MM.1S (cell line): ENCODE measurements around the gene PLA2G2F.

Source experiments
- DNase-seq: peaks from one replicate; pipeline ENCODE4 v3.0.0-alpha.2; 2015
- H2AFZ ChIP-seq: fragments of 300-600 bp; sonication (generic); 2 replicates; pipeline ENCODE4 v1.6.0; 2016; ENCODE audit warnings: antibody characterized with exemption, low read length
- H3F3A ChIP-seq: fragments of 300-600 bp; sonication (generic); 2 replicates; pipeline ENCODE4 v1.6.1; 2016; ENCODE audit warnings: mild to moderate bottlenecking, antibody characterized with exemption, low read length, moderate library complexity, mixed read lengths; ENCODE audit not compliant: insufficient read depth
- H3K27ac ChIP-seq: fragments of 300-600 bp; sonication (generic); 2 replicates; pipeline ENCODE4 v1.5.1; 2016; ENCODE audit warnings: mild to moderate bottlenecking, low read length
- H3K27me3 ChIP-seq: fragments of 300-600 bp; sonication (generic); replicated peaks from 2 replicates; pipeline ENCODE4 v1.6.0; 2016; ENCODE audit warnings: low read length; ENCODE audit not compliant: insufficient read depth
- H3K36me3 ChIP-seq: fragments of 300-600 bp; sonication (generic); replicated peaks from 2 replicates; pipeline ENCODE4 v1.6.1; 2016; ENCODE audit warnings: mild to moderate bottlenecking, low read length, mixed read lengths; ENCODE audit not compliant: insufficient read depth
- H3K4me1 ChIP-seq: fragments of 300-600 bp; sonication (generic); 2 replicates; pipeline ENCODE4 v1.6.1; 2016; ENCODE audit warnings: low read length, mixed read lengths
- H3K4me2 ChIP-seq: fragments of 300-600 bp; sonication (generic); 2 replicates; pipeline ENCODE4 v1.6.0; 2016; ENCODE audit warnings: low read depth, low read length
- H3K4me3 ChIP-seq: fragments of 300-600 bp; sonication (generic); 2 replicates; pipeline ENCODE4 v1.5.1; 2016; ENCODE audit warnings: low read length, mixed read lengths
- H3K79me2 ChIP-seq: fragments of 300-600 bp; sonication (generic); 2 replicates; pipeline ENCODE4 v1.6.1; 2016; ENCODE audit warnings: mixed run types, low read length, mixed read lengths
- H3K9ac ChIP-seq: fragments of 300-600 bp; sonication (generic); 2 replicates; pipeline ENCODE4 v1.6.1; 2016; ENCODE audit warnings: low read length, mixed read lengths
- H3K9me2 ChIP-seq: fragments of 300-600 bp; sonication (generic); replicated peaks from 2 replicates; pipeline ENCODE4 v1.6.1; 2016; ENCODE audit warnings: mild to moderate bottlenecking, low read length, mixed read lengths; ENCODE audit not compliant: insufficient read depth
- H3K9me3 ChIP-seq: fragments of 300-600 bp; sonication (generic); replicated peaks from 2 replicates; pipeline ENCODE4 v1.6.1; 2016; ENCODE audit warnings: mild to moderate bottlenecking, low read length, mixed read lengths; ENCODE audit not compliant: insufficient read depth
- H4K20me1 ChIP-seq: fragments of 300-600 bp; sonication (generic); 2 replicates; pipeline ENCODE4 v1.6.1; 2016; ENCODE audit warnings: mild to moderate bottlenecking, low read length, moderate library complexity, mixed read lengths; ENCODE audit not compliant: insufficient read depth
- EZH2 ChIP-seq: fragments of 300-600 bp; sonication (generic); optimal IDR thresholded peaks from 2 replicates; pipeline ENCODE3; 2017; ENCODE audit warnings: low read depth, mild to moderate bottlenecking, antibody characterized with exemption, low read length, mixed read lengths
- EZH2phosphoT487 ChIP-seq: fragments of 300-600 bp; sonication (generic); IDR thresholded peaks from 2 replicates; pipeline ENCODE4 v1.6.1; 2018; ENCODE audit warnings: antibody characterized with exemption, low read length
- TF ChIP-seq, protein P1 (sequence below): fragments of 300-600 bp; sonication (generic); IDR thresholded peaks from 2 replicates; pipeline ENCODE4 v1.5.1; 2016; ENCODE audit warnings: antibody characterized with exemption, low read length, mixed read lengths

Gene PLA2G2F

DNA sequence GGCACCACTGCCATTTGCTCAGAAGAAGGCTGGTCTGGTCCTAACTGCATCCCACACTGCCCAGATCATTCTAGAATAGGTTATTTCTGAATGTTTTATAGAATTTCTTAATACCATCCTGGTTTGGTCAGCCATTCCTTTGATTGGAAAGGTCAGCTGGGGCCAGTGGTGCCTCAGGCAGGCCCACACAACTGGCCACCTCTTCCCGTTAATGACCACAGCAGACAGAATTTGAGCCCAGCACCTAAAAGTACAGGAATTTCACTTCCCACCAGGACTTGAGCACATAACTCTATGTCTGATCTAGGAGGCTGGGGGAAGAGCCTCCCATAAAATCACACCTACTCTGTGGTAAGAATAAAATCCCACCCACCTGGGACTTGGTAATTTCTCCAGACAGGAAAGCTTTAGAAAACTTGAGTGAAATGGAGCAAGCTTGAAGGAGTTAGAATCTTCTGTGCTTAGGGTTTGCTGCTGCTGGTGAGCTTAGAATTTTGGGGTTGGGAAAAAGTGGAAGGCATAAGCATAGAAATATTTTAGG, 53.8 kb downstream of the PLA2G2F start:
- H3K9ac ChIP-seq: no peak overlapping the region
- H3F3A ChIP-seq: no peaks in the 10 kb centered on the region
- H3K79me2 ChIP-seq: no peaks in the 10 kb centered on the region
- no peak overlapping the region for H3K27ac ChIP-seq
- H3K36me3 ChIP-seq: no peaks in the 10 kb centered on the region
- no peaks in the 10 kb centered on the region for H3K9me2 ChIP-seq
- DNase-seq: no peak
- peaks cover 95% of the 10 kb centered on the region for H3K27me3 ChIP-seq
- no peak overlapping the region for H3K4me3 ChIP-seq
- no peaks in the 10 kb centered on the region for H3K9me3 ChIP-seq
- H2AFZ ChIP-seq: no peak overlapping the region
- H3K4me2 ChIP-seq: no peak overlapping the region
- no peaks in the 10 kb centered on the region for H4K20me1 ChIP-seq
- TF ChIP-seq EZH2phosphoT487 (no peak), EZH2 (no peak)
- TF ChIP-seq, protein P1, sequence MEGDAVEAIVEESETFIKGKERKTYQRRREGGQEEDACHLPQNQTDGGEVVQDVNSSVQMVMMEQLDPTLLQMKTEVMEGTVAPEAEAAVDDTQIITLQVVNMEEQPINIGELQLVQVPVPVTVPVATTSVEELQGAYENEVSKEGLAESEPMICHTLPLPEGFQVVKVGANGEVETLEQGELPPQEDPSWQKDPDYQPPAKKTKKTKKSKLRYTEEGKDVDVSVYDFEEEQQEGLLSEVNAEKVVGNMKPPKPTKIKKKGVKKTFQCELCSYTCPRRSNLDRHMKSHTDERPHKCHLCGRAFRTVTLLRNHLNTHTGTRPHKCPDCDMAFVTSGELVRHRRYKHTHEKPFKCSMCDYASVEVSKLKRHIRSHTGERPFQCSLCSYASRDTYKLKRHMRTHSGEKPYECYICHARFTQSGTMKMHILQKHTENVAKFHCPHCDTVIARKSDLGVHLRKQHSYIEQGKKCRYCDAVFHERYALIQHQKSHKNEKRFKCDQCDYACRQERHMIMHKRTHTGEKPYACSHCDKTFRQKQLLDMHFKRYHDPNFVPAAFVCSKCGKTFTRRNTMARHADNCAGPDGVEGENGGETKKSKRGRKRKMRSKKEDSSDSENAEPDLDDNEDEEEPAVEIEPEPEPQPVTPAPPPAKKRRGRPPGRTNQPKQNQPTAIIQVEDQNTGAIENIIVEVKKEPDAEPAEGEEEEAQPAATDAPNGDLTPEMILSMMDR: no peak
- H3K4me1 ChIP-seq: no peaks in the 10 kb centered on the region

DNA sequence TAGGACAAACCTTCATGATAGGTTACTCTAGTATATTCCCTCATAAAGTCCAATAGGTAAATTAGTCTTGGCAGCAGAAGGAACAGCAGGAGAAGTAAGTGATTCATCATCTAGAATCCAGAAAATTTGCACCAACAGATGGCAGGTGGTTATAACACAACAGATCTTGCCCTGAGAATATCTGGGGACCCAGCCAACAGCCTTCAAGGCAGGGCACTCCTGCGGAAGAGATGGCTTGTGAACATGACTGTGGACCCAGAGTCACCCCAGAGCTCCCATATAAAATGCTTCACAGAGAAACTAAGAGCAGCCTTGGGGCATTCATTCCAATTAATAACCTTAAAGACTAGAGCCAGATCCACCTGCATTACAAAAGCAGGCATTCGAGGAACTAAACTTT, 55.1 kb downstream of the PLA2G2F start:
- Histone ChIP-seq H4K20me1 (no peaks in the 10 kb centered on the region), H3K9me3 (no peaks in the 10 kb centered on the region), H3K79me2 (no peaks in the 10 kb centered on the region), H3K4me1 (no peaks in the 10 kb centered on the region), H3K9me2 (no peaks in the 10 kb centered on the region), H2AFZ (no peak overlapping the region), H3K4me2 (no peak overlapping the region), H3K27me3 (peaks cover 95% of the 10 kb centered on the region), H3K27ac (no peak overlapping the region), H3K4me3 (no peak overlapping the region), H3K9ac (no peak overlapping the region), H3K36me3 (no peaks in the 10 kb centered on the region), H3F3A (no peaks in the 10 kb centered on the region)
- no peak for DNase-seq
- TF ChIP-seq, protein P1: no peak
- TF ChIP-seq EZH2phosphoT487 (no peak), EZH2 (no peak)

DNA sequence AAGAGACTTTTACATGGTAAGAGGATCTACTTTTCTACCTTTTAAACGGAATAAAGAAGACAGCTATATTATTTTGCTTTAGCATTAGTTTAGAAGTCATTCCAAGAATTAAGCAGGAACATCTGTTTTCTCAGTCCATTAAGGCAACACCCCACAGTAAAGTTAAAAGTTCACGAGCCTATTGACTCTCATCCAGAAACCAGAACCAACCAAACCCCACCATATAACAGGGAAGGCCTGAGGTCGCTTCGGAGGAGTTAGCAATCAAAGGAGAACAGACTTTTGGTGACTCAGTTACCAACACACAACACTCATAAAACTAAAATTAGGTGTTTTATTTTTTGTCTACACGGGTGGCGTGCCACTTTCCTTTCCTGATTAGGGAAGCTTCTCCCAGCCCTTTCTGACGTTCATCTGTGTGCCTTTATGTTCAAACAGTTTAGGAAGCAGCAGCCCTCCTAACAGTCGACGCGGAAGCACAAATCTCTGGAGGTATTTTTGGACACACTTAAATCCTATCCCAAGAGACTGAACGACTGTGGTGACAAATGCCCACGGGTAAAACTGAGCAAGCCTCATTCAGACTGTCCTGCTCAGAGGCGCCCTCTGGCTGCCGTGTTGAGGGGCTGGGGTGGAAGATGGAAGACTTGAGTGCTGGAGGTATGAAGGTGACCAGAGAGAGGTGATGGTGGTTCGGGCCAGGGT, 55.8 kb downstream of the PLA2G2F start:
- peak overlapping the region; percentile 5; the same call in 1 of the 2 replicates for H3K4me2 ChIP-seq
- DNase-seq: peak; percentile 42

More for the DNA sequence above, 55.8 kb downstream of the PLA2G2F start:
- H3F3A ChIP-seq: no peaks in the 10 kb centered on the region
- H3K27ac ChIP-seq: no peak overlapping the region
- H3K9me3 ChIP-seq: no peaks in the 10 kb centered on the region
- no peaks in the 10 kb centered on the region for H4K20me1 ChIP-seq
- no peaks in the 10 kb centered on the region for H3K79me2 ChIP-seq
- no peak overlapping the region for H3K4me3 ChIP-seq
- H3K4me1 ChIP-seq: no peaks in the 10 kb centered on the region
- H3K27me3 ChIP-seq: peaks cover 95% of the 10 kb centered on the region
- no peaks in the 10 kb centered on the region for H3K36me3 ChIP-seq
- no peaks in the 10 kb centered on the region for H3K9me2 ChIP-seq
- no peak overlapping the region for H2AFZ ChIP-seq
- TF ChIP-seq EZH2phosphoT487: no peak
- TF ChIP-seq, protein P1: peak; percentile 92
- no peak for TF ChIP-seq EZH2
- H3K9ac ChIP-seq: no peak overlapping the region
